Astrocyte (in vitro differentiated cells and primary cell): ENCODE data around the gene GNG12.

Experiments
- CTCF ChIP-seq: IDR thresholded peaks from 2 replicates; pipeline ENCODE4 v1.5.1; 2011; ENCODE audit warnings: low read depth, mild to moderate bottlenecking, inconsistent platforms, low read length, moderate library complexity; ENCODE audit not compliant: insufficient read depth
- EZH2 ChIP-seq: IDR thresholded peaks from 2 replicates; pipeline ENCODE4 v1.6.1; 2012; ENCODE audit warnings: mild to moderate bottlenecking, low read length, inconsistent platforms; ENCODE audit not compliant: insufficient read depth

- TF ChIP-seq EZH2 (no peak), CTCF (no peak)
Measured at GRCh38 chr1:67764633-67765032, 68.6 kb downstream of the GNG12 start.
